ENCODE measurements around the gene CLDN1. TPM values are rescaled to one million over a fixed set of nuclear protein-coding genes. Genes with fewer than 3 reads are reported as not detected.
"Not testable (repeated sequence)": the region's sequence is repeated elsewhere in the genome, so short reads cannot be mapped to it uniquely, and the experiment has no call there.

CLDN1 gene
- polyA plus RNA-seq, 1 donor = 2.5 TPM

DNA sequence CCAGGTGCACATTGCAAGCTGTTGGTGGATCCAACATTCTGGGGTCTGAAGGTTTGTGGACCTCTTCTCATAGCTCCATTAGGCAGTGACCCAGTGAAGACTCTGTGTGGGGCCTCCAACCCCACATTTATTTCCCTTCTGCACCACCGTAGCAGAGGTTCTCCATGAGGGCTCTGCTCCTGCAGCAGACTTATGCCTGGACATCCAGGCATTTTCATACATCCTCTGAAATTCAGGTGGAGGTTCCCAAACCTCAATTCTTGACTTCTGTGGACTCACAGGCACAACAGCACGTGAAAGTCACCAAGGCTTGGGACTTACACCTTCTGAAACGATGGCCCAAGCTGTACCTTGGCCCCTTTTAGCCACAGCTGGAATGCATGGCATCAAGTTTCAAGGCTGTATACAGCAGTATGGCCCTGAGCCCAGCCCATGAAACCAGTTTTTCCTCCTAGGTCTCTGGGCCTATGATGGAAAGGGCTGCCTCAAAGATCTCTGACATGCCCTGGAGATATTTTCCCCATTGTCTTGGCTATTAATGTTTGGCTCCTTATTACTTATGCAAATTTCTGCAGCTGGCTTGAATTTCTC, 30.2 kb downstream of the CLDN1 start:
- DNase-seq = no peak

DNA sequence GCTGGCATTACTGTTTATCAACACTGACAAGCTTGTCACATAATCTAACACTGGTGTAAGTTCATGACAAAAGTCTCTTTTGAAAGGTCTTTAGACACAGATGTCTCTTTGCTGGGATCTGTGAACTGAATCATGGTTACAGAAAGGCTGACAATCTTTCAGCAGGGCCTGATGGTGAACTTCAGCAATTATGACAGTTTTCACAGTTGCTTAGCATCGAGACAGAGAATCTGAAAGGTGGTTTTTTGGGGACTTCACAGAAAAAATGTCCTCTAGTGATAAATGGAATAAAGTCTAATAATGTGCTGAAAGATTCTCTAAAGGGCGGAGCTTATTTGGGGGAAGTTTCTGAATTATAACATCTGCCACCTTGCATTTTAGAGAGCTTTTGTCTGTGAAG, 32.3 kb downstream of the CLDN1 start:
- DNase-seq = no peak

DNA sequence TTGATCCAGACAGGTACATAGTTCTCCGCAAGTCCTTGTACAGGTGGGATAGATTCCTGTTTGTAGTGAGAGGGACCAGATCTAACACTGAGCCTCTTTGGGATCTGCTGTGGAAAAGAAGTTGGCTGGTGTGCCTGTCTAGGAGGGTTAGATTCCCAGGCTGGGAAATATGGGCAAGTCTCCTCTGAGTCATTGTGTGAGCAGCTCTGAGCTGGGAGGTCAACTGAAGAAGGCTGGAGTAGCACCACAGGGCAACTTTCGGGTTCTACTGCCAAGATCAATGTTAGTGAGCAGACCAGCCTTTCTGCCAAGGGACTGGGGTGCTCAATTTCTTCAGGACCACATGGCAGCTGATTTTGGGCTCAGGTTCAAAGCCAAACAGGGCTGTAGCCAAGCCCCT, 33.4 kb downstream of the CLDN1 start:
- no peak for DNase-seq

DNA sequence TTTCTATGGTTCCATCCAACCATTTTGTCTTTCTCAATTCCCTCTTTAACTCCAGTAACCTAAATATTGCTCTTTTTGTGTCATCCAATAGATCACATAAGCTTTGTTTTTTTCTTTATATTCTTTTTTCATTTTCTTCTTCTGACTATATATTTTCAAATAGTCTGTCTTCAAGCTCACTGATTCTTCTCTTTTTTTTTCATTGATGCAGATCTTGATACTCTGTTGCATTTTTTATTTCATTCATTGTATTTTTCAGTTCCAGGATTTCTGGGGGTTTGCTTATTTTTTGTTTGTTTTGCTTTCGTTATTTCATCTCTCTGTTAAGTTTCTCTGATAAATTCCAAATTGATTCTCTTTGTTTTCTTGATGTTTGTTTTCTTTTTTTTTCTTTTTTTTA, 36.2 kb downstream of the CLDN1 start:
- DNase-seq = no peak

DNA sequence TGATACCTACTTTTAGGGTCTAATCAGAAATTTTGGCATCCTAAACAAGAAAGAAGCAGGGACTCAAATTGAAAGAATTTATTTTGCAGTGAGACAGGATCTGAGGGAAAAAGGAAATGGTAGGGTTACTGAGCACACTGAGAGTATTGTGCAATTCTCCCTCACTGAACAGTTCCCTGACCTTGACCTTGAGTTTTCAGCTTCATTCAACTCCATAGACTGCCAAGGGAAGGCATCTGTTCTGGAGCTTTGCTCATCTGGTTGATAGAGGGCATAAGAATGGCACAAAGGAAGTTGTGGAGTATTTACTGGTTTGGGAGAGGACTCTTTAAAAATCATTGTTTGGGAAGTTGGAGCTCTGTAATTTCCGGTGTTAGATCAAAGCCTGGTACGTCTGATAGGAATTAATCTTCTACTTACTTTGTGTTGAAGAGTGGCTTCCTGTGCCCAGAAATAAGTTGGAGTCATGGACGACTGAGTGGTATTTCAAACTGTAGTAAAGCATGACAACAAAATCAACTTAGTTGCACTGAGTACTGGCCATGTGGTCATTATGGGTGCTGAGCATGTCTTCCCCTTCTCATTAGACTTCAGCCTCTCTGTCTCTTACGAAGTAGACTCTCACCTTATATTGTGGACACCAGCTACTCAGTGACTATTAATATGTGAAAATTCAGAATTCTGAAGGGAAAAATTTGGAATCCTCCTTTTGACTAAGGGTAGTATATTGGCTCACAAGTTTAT, 40.8 kb downstream of the CLDN1 start:
- no peak for DNase-seq

DNA sequence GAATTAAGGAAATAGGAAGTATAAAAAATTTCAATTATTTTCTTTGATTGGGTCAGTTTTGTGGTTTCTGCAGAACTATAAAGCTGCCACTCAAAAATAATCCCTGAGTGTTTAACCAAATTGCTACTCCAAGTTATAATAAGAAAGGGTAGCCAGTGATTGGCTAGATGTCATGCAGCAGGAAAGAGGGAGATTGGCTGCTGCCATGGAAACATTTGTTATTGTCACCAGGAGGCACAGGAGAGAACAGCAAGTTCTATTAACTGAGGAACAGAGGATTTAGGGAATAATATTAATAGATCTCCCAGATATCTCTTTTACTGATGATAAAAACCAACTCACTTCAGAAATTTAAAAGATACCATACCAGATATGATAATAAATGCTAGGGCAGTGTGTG, 42.6 kb downstream of the CLDN1 start:
- DNase-seq = no peak

DNA sequence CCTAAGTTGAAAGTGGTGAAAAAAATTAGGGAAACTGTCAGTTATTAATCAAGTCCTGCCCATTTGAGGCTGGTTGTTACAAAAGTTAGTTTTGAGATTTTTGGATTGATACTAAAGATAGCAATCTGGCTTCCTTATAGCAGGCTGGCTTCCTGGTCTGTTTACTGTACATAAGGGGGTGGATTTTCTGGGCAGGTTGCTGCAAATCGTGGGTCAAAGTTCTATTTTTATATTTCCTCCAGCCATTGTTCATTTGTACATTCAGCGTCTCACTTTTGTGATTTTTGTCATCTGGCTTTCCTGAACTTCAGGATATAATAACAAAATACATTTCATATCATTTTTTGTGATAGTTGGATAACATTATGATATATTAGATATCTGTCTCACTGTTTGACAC, 49.5 kb downstream of the CLDN1 start:
- DNase-seq = no peak

GRCh38 chr3:190269101-190269500, 53.1 kb downstream of the CLDN1 start:
- peak; percentile 28 for DNase-seq

- not testable (repeated sequence) for DNase-seq
Observed at GRCh38 chr3:190267464-190267863, 54.8 kb downstream of the CLDN1 start.

DNA sequence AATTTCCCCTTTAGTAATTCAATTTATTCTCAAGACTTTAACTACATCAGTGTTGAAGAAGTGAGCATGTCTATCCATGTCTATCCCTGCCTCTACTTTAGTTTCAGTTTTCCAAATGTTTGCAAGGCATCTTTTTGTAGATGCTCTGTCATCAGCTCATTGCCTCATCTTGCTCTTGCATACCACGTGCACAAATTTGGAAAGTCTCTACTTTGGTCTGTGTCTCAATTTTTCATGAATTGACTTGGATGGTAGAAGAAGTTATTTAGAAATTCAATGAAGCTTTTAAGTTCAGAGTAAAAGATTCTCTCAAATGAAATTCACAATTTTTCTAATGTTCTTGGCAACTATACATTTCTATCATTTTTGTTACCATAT, 55.3 kb downstream of the CLDN1 start:
- DNase-seq = no peak

- no peak for DNase-seq
Observed at GRCh38 chr3:190266265-190266912, 55.9 kb downstream of the CLDN1 start.

GRCh38 chr3:190265796-190266195, 56.5 kb downstream of the CLDN1 start:
- no peak for DNase-seq

- DNase-seq = no peak
Observed at GRCh38 chr3:190265126-190265525, 57.1 kb downstream of the CLDN1 start.

DNA sequence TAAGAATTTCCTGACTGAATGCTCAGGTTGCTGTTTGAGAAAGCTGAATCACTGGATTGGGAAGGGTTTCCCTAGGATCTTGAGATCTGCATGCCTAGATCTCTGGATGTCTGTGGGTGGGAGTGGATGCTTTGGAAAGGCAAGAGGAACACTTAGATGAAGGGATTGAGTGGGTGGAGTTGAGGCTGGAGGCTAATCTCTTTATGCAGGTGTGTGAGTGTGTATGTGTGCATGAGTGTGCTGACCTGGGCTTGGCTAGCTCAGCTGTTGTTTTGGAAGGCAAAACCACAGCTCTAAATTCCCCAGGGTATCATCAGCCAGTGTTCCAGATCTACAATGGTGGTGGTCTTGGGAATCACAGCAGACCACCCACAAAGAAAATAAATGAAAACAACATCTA, 60.5 kb downstream of the CLDN1 start:
- DNase-seq = no peak

- no peak for DNase-seq
Observed at GRCh38 chr3:190261015-190261414, 61.2 kb downstream of the CLDN1 start.

GRCh38 chr3:190260301-190260700, 61.9 kb downstream of the CLDN1 start:
- no peak for DNase-seq

DNA sequence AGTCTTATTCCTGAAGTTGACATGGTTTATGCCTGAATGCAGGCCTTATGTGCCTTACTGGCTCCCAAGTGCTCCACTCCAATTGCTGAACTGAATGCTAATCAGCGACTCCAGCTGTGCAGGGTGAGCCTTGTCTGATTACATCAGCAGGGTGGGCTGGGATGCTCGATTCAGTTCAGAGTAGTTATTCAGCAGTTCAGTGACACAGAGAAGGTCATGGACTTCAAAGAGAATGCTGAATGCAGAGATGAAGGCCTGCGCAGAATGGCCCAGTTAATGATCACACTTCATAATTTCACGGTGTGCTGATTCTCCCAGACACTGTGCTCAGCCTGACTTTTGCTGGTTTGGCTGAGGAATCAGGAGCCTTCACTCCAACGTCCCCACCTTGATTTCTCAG, 63.6 kb downstream of the CLDN1 start:
- DNase-seq = no peak

Other genes with a start within 250 kb of the CLDN1 start
- 63.2 TPM for gene P3H2, start 201.5 kb downstream of the CLDN1 start, polyA plus RNA-seq (ENCODE audit: insufficient read length)
- not detected for gene CLDN16, start 65.7 kb upstream of the CLDN1 start, polyA plus RNA-seq (ENCODE audit: insufficient read length)
- gene TMEM207, start 127.5 kb upstream of the CLDN1 start, polyA plus RNA-seq (ENCODE audit: insufficient read length) = not detected
- gene IL1RAP, start 191.6 kb upstream of the CLDN1 start, polyA plus RNA-seq (ENCODE audit: insufficient read length) = 5.8 TPM

All from hindlimb muscle (tissue), 1 donor.